Psoas muscle (tissue), 8 donors: ENCODE results near the gene TRAPPC11. TPM values are rescaled to one million over a fixed set of nuclear protein-coding genes. Genes with fewer than 3 reads are reported as not detected.

Experiments used
- ATAC-seq, 4 donors: fragments of 200-7000 bp; cut with Tn5 transposase; one replicate each; pipeline ENCODE4 v1.9.1; 2020; ENCODE audit warnings: moderate library complexity in 3 of 4, mild to moderate bottlenecking in 2 of 4
- DNase-seq, 2 donors: peaks; one replicate each; pipeline ENCODE4 v3.0.0-alpha.2; 2020
- H3K27ac ChIP-seq: fragments of 200-600 bp; one replicate; pipeline ENCODE4 v1.8.0; 2022
- H3K27me3 ChIP-seq, 3 donors: fragments of 200-600 bp in 1 of 3; one replicate each; pipeline versions ENCODE4 v1.6.1 to v1.8.0; 2013 to 2022; ENCODE audit warnings: low read length in 2 of 3, mild to moderate bottlenecking in 2 of 3, moderate library complexity in 1 of 3; ENCODE audit not compliant: insufficient read depth in 3 of 3
- H3K36me3 ChIP-seq, 2 donors: fragments of 200-600 bp in 1 of 2; one replicate each; pipeline versions ENCODE4 v1.6.1 to v1.8.0; 2013 to 2022; ENCODE audit warnings: low read depth in 1 of 2, mild to moderate bottlenecking in 1 of 2, moderate library complexity in 1 of 2; ENCODE audit not compliant: insufficient read depth in 1 of 2
- H3K4me1 ChIP-seq: fragments of 200-600 bp; one replicate; pipeline ENCODE4 v1.8.0; 2022
- H3K4me3 ChIP-seq: fragments of 200-600 bp; one replicate; pipeline ENCODE4 v1.8.0; 2022; ENCODE audit warnings: mild to moderate bottlenecking
- H3K9me3 ChIP-seq: fragments of 200-600 bp; one replicate; pipeline ENCODE4 v1.8.0; 2022
- WGBS, 3 donors: extraction: QIAGEN DNeasy Blood & Tissue Kit; methylation state at CpG; one replicate each; pipeline versions ENCODE4 v1.1.6 to v1.1.7; 2013; 5-methylcytosine and 5-hydroxymethylcytosine counted together
- intact Hi-C, 2 donors: fragments of 100-400 bp; cut with DNase I; formaldehyde crosslinking; loops; one replicate each; pipeline versions ENCODE4 v1.11.0 to v1.14.2; 2022
- polyA plus RNA-seq, 3 donors: library from polyadenylated mRNA; stranded (reverse); fragments of 200-250 nt; gene quantifications; one replicate each; pipeline ENCODE4 v1.2.3, GENCODE V29; 2013
- total RNA-seq, 4 donors: library from RNA; stranded (reverse); fragmentation: NEBNext Ultra II Directional in 2 of 4; extraction: Animal tissue kit (Norgen Biotek cat#: 25700) in 2 of 4; gene quantifications; one replicate each; pipeline versions ENCODE4 v1.2.1 to v1.2.4, GENCODE V29; 2021 to 2023
- TF ChIP-seq, protein P1 (sequence below): fragments of 200-600 bp; IDR thresholded peaks from one replicate; pipeline ENCODE4 v1.8.0; 2022; ENCODE audit warnings: antibody characterized with exemption
- donor health status: healthy with polysubstance abuse.
- donor health status: DM: no; HTN: no; CAD: no; lungs with moderate emphysema.
- donor health status: Bipolar disorder and iron deficiency.
- donor health status: healthy.
- donor health status: DM: yes; HTN: yes; CAD: no.
- donor health status: DM: no; HTN: no; CAD: no.
- donor health status: DM: no; HTN: no; CAD: no.
- donor health status: DM: yes; HTN: yes; CAD: no.

Gene TRAPPC11
- total and polyA plus RNA-seq, 7 donors, result 10.5 to 24.3 (median 20.6) TPM

GRCh38 chr4:183612329-183613250, 46.5 kb upstream of the TRAPPC11 start:
- 87 to 90% (median 90%) methylated on average over 20 of the region's 20 CpGs for WGBS, 3 donors

DNA sequence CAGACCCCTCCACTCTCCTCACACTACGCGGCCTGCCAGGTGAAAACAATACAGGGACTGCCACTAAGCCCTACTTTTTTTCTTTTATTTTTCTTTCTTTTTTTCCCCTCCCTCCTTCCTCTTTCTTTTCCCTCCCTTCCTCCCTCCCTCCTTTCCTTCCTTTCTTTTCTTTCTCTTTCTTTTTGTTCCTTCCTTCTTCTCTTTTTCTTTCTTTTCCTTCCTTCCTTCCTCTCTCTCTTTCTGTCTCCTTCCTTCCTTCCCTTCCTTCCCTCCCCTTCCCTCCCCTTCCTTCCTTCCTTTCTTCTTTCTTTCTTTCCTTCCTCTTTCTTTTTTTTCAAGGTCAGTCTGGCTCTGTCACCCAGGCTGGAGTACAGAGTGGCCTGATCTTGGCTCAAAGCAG, 42.0 kb upstream of the TRAPPC11 start:
- H3K4me1 ChIP-seq, result peaks cover 7% of the 10 kb centered on the region
- H3K4me3 ChIP-seq, result no peak overlapping the region
- TF ChIP-seq, protein P1, sequence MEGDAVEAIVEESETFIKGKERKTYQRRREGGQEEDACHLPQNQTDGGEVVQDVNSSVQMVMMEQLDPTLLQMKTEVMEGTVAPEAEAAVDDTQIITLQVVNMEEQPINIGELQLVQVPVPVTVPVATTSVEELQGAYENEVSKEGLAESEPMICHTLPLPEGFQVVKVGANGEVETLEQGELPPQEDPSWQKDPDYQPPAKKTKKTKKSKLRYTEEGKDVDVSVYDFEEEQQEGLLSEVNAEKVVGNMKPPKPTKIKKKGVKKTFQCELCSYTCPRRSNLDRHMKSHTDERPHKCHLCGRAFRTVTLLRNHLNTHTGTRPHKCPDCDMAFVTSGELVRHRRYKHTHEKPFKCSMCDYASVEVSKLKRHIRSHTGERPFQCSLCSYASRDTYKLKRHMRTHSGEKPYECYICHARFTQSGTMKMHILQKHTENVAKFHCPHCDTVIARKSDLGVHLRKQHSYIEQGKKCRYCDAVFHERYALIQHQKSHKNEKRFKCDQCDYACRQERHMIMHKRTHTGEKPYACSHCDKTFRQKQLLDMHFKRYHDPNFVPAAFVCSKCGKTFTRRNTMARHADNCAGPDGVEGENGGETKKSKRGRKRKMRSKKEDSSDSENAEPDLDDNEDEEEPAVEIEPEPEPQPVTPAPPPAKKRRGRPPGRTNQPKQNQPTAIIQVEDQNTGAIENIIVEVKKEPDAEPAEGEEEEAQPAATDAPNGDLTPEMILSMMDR, result no peak
- intact Hi-C loops, result no loop called here
- no peaks in the 10 kb centered on the region for H3K36me3 ChIP-seq
- no peaks in the 10 kb centered on the region for H3K27me3 ChIP-seq
- no peaks in the 10 kb centered on the region for H3K9me3 ChIP-seq
- DNase-seq, result no peak
- WGBS, 3 donors, result 90 to 97% (median 95%) methylated on average over 2 of the region's 2 CpGs
- H3K27ac ChIP-seq, result no peak overlapping the region
- ATAC-seq, result no peak

More at GRCh38 chr4:183612329-183613250, 46.5 kb upstream of the TRAPPC11 start:
- no peaks in the 10 kb centered on the region for H3K36me3 ChIP-seq
- H3K9me3 ChIP-seq, result no peaks in the 10 kb centered on the region
- H3K27ac ChIP-seq, result no peak overlapping the region
- no peaks in the 10 kb centered on the region for H3K27me3 ChIP-seq
- DNase-seq (no peak), ATAC-seq (no peak)
- H3K4me3 ChIP-seq, result no peak overlapping the region
- intact Hi-C loops, result no loop called here
- TF ChIP-seq, protein P1, result no peak
- H3K4me1 ChIP-seq, result no peaks in the 10 kb centered on the region

- peak overlapping the region; percentile 81 for H3K27ac ChIP-seq
Observed at GRCh38 chr4:183618681-183619080, 40.4 kb upstream of the TRAPPC11 start.

GRCh38 chr4:183620421-183620820, 38.7 kb upstream of the TRAPPC11 start:
- no peak for ATAC-seq
- intact Hi-C loops, result no loop called here

More at GRCh38 chr4:183618681-183619080, 40.4 kb upstream of the TRAPPC11 start:
- WGBS, 3 donors, result 44 to 62% (median 49%) methylated on average over 4 of the region's 4 CpGs
- Histone ChIP-seq H3K36me3 (no peaks in the 10 kb centered on the region), H3K4me3 (peak overlapping the region; percentile 51), H3K4me1 (peaks cover 7% of the 10 kb centered on the region), H3K9me3 (no peaks in the 10 kb centered on the region), H3K27me3 (no peaks in the 10 kb centered on the region)
- TF ChIP-seq, protein P1, result no peak
- peak in 1 of 2 donors; percentile 21 for DNase-seq
- ATAC-seq, result peak in 2 of 4 donors; percentile 44 to 63
- intact Hi-C loops, result no loop called here

More at GRCh38 chr4:183620421-183620820, 38.7 kb upstream of the TRAPPC11 start:
- TF ChIP-seq, protein P1, result no peak
- WGBS, 3 donors, result 59 to 64% (median 61%) methylated on average over 2 of the region's 2 CpGs
- Histone ChIP-seq H3K27ac (no peak overlapping the region), H3K9me3 (no peaks in the 10 kb centered on the region), H3K4me3 (no peak overlapping the region), H3K36me3 (no peaks in the 10 kb centered on the region), H3K4me1 (peaks cover 7% of the 10 kb centered on the region), H3K27me3 (no peaks in the 10 kb centered on the region)
- DNase-seq, result no peak
